ENCODE results near the gene CCDC14.
"Not testable (repeated sequence)": the region's sequence is repeated elsewhere in the genome, so short reads cannot be mapped to it uniquely, and the experiment has no call there.

Gene CCDC14

GRCh38 chr3:123966799-123967198 is 5.8 kb upstream of the CCDC14 start:
- not testable (repeated sequence) for DNase-seq

- not testable (repeated sequence) for DNase-seq
These were observed 3.8 kb upstream of the CCDC14 start for GRCh38 chr3:123964793-123965192.

- no peak for DNase-seq
These were observed 453 bp upstream of the CCDC14 start for GRCh38 chr3:123961508-123961856.

- no peak for DNase-seq
These were observed 7.3 kb downstream of the CCDC14 start for GRCh38 chr3:123953735-123954134.

GRCh38 chr3:123952844-123953520 is 8.0 kb downstream of the CCDC14 start:
- DNase-seq = no peak

- DNase-seq = no peak
These were observed 9.2 kb downstream of the CCDC14 start for GRCh38 chr3:123951522-123952447.

- DNase-seq = peak; percentile 33
These were observed 11.4 kb downstream of the CCDC14 start for GRCh38 chr3:123949641-123950040.

GRCh38 chr3:123948449-123948848 is 12.6 kb downstream of the CCDC14 start:
- no peak for DNase-seq

- no peak for DNase-seq
These were observed 13.5 kb downstream of the CCDC14 start for GRCh38 chr3:123947482-123947881.

- DNase-seq = no peak
These were observed 19.5 kb downstream of the CCDC14 start for GRCh38 chr3:123941542-123941941.

GRCh38 chr3:123941121-123941520 is 19.9 kb downstream of the CCDC14 start:
- peak; percentile 26 for DNase-seq

GRCh38 chr3:123939706-123940105 is 21.3 kb downstream of the CCDC14 start:
- DNase-seq = no peak

- DNase-seq = no peak
These were observed 24.6 kb downstream of the CCDC14 start for GRCh38 chr3:123936400-123936799.

- DNase-seq = no peak
These were observed 25.2 kb downstream of the CCDC14 start for GRCh38 chr3:123935830-123936229.

- no peak for DNase-seq
These were observed 26.8 kb downstream of the CCDC14 start for GRCh38 chr3:123934250-123934649.

- no peak for DNase-seq
These were observed 30.6 kb downstream of the CCDC14 start for GRCh38 chr3:123930445-123930844.

- no peak for DNase-seq
These were observed 31.7 kb downstream of the CCDC14 start for GRCh38 chr3:123929325-123929724.

- DNase-seq = no peak
These were observed 34.6 kb downstream of the CCDC14 start for GRCh38 chr3:123926396-123926795.

GRCh38 chr3:123920868-123921267 is 40.2 kb downstream of the CCDC14 start:
- DNase-seq = no peak

GRCh38 chr3:123920383-123920782 is 40.6 kb downstream of the CCDC14 start:
- DNase-seq = no peak

GRCh38 chr3:123919353-123919752 is 41.7 kb downstream of the CCDC14 start:
- no peak for DNase-seq

GRCh38 chr3:123914829-123915228 is 46.2 kb downstream of the CCDC14 start:
- DNase-seq = no peak

- DNase-seq = no peak
These were observed 51.2 kb downstream of the CCDC14 start for GRCh38 chr3:123909785-123910184.

GRCh38 chr3:123907720-123908119 is 53.3 kb downstream of the CCDC14 start:
- DNase-seq = no peak

Measured in hematopoietic multipotent progenitor cell treated with erythropoietin and hydrocortisone succinate and interleukin-3 and kit ligand, for 6 days (in vitro differentiated cells).